Fibroblast of lung (primary cell): ENCODE results near the gene SAA4.

ENCODE experiments used
- EZH2 ChIP-seq: IDR thresholded peaks from 2 replicates; pipeline ENCODE4 v1.5.1; 2012; ENCODE audit warnings: low read length, control low read depth, mild to moderate bottlenecking; ENCODE audit errors: missing control alignments
- TF ChIP-seq, protein P1 (sequence below), 2 donors: IDR thresholded peaks in 1 of 2; conservative IDR thresholded peaks in 1 of 2; 1 replicate in 1 of 2; 2 replicates in 1 of 2; pipeline ENCODE4 v1.5.1; 2011 to 2012; ENCODE audit warnings: low read length in 2 of 2, control low read depth in 1 of 2, inconsistent platforms in 1 of 2, low read depth in 1 of 2, mild to moderate bottlenecking in 1 of 2

DNA sequence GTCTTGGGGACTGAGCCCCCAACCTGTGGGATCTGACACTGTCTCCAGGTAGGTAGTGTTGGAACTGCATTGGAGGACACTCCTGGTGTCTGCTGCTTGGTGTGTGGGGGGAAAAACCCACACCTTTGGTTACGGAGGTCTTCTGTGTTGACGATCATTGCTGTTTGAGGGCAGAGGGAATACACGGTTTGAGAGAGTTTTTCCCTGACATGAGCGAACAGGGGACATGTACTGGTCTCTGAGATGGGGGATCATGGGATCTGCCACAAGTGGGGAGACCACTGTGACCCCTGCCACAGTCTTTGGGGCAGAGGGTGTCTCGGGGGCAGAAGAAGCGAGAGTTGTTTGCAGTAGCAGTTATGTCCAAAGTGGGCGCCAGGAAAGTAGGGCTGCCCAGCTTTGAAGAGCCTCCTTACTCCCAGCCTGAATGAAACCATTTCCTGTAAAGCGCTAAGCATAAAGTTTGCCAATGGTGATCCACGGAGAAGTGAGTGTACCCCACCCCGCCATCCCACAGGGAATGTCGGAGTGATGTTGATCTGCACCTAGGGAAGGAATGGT, 17.3 kb upstream of the SAA4 start:
- TF ChIP-seq, protein P1, sequence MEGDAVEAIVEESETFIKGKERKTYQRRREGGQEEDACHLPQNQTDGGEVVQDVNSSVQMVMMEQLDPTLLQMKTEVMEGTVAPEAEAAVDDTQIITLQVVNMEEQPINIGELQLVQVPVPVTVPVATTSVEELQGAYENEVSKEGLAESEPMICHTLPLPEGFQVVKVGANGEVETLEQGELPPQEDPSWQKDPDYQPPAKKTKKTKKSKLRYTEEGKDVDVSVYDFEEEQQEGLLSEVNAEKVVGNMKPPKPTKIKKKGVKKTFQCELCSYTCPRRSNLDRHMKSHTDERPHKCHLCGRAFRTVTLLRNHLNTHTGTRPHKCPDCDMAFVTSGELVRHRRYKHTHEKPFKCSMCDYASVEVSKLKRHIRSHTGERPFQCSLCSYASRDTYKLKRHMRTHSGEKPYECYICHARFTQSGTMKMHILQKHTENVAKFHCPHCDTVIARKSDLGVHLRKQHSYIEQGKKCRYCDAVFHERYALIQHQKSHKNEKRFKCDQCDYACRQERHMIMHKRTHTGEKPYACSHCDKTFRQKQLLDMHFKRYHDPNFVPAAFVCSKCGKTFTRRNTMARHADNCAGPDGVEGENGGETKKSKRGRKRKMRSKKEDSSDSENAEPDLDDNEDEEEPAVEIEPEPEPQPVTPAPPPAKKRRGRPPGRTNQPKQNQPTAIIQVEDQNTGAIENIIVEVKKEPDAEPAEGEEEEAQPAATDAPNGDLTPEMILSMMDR (conservative IDR thresholded peaks at IDR 0.05 in 1 of 2, IDR thresholded peaks at IDR 0.05 in 1 of 2; ENCODE audit: low read depth in 1 of 2, low read length in 2 of 2) = no peak
- TF ChIP-seq EZH2 = no peak
